Measurements from ENCODE around the gene DNASE1L1. TPM values are rescaled to one million over a fixed set of nuclear protein-coding genes. Genes with fewer than 3 reads are reported as not detected.

Gene DNASE1L1
- total RNA-seq, 1 experiment from 2014 or later: 8.8 TPM

DNA sequence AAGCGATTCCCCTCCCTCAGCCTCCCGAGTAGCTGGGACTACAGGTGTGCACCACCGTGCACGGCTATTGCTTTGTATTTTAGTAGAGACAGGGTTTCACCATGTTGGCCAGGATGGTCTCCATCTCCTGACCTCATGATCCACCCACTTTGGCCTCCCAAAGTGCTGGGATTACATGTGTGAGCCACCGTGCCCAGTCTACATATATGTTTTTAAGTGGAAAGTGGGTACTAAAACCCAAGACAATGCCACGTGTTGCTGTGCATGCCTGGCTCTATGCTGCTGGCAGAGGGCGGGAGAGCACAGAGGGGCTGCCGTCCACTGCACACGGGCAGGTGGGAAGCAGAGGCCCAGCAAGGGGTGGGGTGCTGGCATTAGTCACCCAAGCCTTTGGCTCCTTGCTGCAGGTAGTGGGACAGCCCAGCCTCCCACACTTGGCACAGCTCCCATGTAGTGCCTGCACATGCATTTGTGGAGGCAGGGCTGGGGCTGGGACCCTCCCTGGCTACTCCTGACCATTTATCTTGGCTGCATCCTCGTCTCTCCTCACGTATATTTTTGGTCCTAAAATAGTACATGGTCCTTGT lies 26.5 kb downstream of the DNASE1L1 start:
- H3K36me3 ChIP-seq (ENCODE audit: control insufficient read depth, insufficient read depth, low read length): no peaks in the 10 kb centered on the region; the same call in 1 of the 2 replicates
- Mint-ChIP-seq H3K9me3 (ENCODE audit: unreplicated experiment) (no peaks in the 10 kb centered on the region), H3K4me3 (ENCODE audit: unreplicated experiment) (no peak overlapping the region), H3K36me3 (ENCODE audit: insufficient read depth, unreplicated experiment) (peaks cover 57% of the 10 kb centered on the region), H3K4me1 (ENCODE audit: low read depth, unreplicated experiment) (peaks cover 6% of the 10 kb centered on the region), H3K27me3 (ENCODE audit: insufficient read depth, unreplicated experiment) (no peaks in the 10 kb centered on the region), H3K27ac (ENCODE audit: unreplicated experiment) (no peak overlapping the region)
- H3K4me1 ChIP-seq: no peaks in the 10 kb centered on the region
- DNase-seq: no peak
- no peaks in the 10 kb centered on the region for H3K9me3 ChIP-seq
- TF ChIP-seq, protein P1, sequence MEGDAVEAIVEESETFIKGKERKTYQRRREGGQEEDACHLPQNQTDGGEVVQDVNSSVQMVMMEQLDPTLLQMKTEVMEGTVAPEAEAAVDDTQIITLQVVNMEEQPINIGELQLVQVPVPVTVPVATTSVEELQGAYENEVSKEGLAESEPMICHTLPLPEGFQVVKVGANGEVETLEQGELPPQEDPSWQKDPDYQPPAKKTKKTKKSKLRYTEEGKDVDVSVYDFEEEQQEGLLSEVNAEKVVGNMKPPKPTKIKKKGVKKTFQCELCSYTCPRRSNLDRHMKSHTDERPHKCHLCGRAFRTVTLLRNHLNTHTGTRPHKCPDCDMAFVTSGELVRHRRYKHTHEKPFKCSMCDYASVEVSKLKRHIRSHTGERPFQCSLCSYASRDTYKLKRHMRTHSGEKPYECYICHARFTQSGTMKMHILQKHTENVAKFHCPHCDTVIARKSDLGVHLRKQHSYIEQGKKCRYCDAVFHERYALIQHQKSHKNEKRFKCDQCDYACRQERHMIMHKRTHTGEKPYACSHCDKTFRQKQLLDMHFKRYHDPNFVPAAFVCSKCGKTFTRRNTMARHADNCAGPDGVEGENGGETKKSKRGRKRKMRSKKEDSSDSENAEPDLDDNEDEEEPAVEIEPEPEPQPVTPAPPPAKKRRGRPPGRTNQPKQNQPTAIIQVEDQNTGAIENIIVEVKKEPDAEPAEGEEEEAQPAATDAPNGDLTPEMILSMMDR (IDR thresholded peaks at IDR 0.05; ENCODE audit: insufficient read depth in 1 of 2, low read depth in 1 of 2, low read length in 1 of 2, severe bottlenecking in 1 of 2, unreplicated experiment in 1 of 2): no peak
- POLR2A ChIA-PET: interaction anchor here (0.6 to 1.2 kb wide), 2 partner anchors 9 to 13 kb away, joined by 4 to 5 read pairs; no protein-coding TSS in a partner anchor
- BruUV-seq (replicated peaks): no TSS peak
- CTCF ChIA-PET: interaction anchor here (0.6 to 0.8 kb wide), 3 partner anchors 9 to 1438 kb away, joined by 3 to 5 read pairs (median 3); no protein-coding TSS in a partner anchor
- H3K4me3 ChIP-seq (ENCODE audit: low read depth, low read length): no peak overlapping the region
- intact Hi-C loops (cut with micrococcal nuclease; ENCODE audit: unreplicated experiment): no loop called here
- no peaks in the 10 kb centered on the region for H3K27me3 ChIP-seq (replicated peaks; ENCODE audit: control insufficient read depth, insufficient read depth, low read length)

DNA sequence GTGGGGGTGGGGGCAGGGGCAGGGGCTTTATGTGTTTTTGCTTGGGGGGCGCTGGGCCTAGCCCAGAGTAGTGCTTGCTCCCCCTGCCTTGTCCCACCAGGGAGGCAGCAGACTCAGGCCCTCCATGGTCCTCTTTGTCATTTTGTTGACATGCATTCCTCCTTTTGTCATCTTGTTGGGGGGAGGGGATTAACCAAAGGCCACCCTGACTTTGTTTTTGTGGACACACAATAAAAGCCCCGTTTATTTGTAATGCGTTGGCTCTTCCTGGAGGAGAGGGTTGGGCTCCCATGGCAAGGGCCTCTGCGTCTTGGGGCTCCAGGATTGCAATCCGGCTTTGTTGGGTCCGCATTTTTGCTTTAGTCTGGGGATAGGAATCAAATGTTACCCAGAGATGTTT lies 27.8 kb downstream of the DNASE1L1 start:
- Histone ChIP-seq H3K4me3 (ENCODE audit: low read depth, low read length) (no peak overlapping the region), H3K4me1 (no peaks in the 10 kb centered on the region), H3K27me3 (replicated peaks; ENCODE audit: control insufficient read depth, insufficient read depth, low read length) (no peaks in the 10 kb centered on the region), H3K36me3 (ENCODE audit: control insufficient read depth, insufficient read depth, low read length) (peaks cover 2% of the 10 kb centered on the region; the same call in 1 of the 2 replicates), H3K9me3 (no peaks in the 10 kb centered on the region)
- Mint-ChIP-seq H3K27me3 (ENCODE audit: insufficient read depth, unreplicated experiment) (no peaks in the 10 kb centered on the region), H3K4me1 (ENCODE audit: low read depth, unreplicated experiment) (peaks cover 6% of the 10 kb centered on the region), H3K27ac (ENCODE audit: unreplicated experiment) (peak overlapping the region; percentile 68), H3K4me3 (ENCODE audit: unreplicated experiment) (peak overlapping the region; percentile 80), H3K36me3 (ENCODE audit: insufficient read depth, unreplicated experiment) (peaks cover 57% of the 10 kb centered on the region), H3K9me3 (ENCODE audit: unreplicated experiment) (no peaks in the 10 kb centered on the region)
- TF ChIP-seq, protein P1 (IDR thresholded peaks at IDR 0.05; ENCODE audit: insufficient read depth in 1 of 2, low read depth in 1 of 2, low read length in 1 of 2, severe bottlenecking in 1 of 2, unreplicated experiment in 1 of 2): no peak
- POLR2A ChIA-PET: interaction anchor here (1.2 kb wide), 1 partner anchor 8 kb away, joined by 4 read pairs; no protein-coding TSS in a partner anchor
- BruUV-seq (replicated peaks): no TSS peak
- CTCF ChIA-PET: no interaction called here
- intact Hi-C loops (cut with micrococcal nuclease; ENCODE audit: unreplicated experiment): no loop called here
- DNase-seq: no peak

DNA sequence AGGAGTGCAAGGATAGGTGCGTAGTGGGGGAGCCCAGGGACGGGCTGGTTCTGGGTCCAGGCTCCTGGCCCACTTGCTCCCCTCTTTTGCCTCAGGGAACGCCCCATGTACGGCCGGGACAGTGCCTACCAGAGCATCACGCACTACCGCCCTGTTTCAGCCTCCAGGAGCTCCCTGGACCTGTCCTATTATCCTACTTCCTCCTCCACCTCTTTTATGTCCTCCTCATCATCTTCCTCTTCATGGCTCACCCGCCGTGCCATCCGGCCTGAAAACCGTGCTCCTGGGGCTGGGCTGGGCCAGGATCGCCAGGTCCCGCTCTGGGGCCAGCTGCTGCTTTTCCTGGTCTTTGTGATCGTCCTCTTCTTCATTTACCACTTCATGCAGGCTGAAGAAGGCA lies 28.3 kb downstream of the DNASE1L1 start:
- H3K4me3 ChIP-seq (ENCODE audit: low read depth, low read length): no peak overlapping the region; the same call in 1 of the 2 replicates
- no peak for DNase-seq
- intact Hi-C loops (cut with micrococcal nuclease; ENCODE audit: unreplicated experiment): no loop called here
- H3K9me3 ChIP-seq: no peaks in the 10 kb centered on the region
- ChIA-PET POLR2A (no interaction called here), CTCF (no interaction called here)
- Mint-ChIP-seq H3K27ac (ENCODE audit: unreplicated experiment) (peak overlapping the region; percentile 68), H3K36me3 (ENCODE audit: insufficient read depth, unreplicated experiment) (peaks cover 57% of the 10 kb centered on the region), H3K4me1 (ENCODE audit: low read depth, unreplicated experiment) (peaks cover 6% of the 10 kb centered on the region), H3K4me3 (ENCODE audit: unreplicated experiment) (peak overlapping the region; percentile 80), H3K27me3 (ENCODE audit: insufficient read depth, unreplicated experiment) (no peaks in the 10 kb centered on the region), H3K9me3 (ENCODE audit: unreplicated experiment) (no peaks in the 10 kb centered on the region)
- TF ChIP-seq, protein P1 (IDR thresholded peaks at IDR 0.05; ENCODE audit: insufficient read depth in 1 of 2, low read depth in 1 of 2, low read length in 1 of 2, severe bottlenecking in 1 of 2, unreplicated experiment in 1 of 2): no peak
- no peaks in the 10 kb centered on the region for H3K27me3 ChIP-seq (replicated peaks; ENCODE audit: control insufficient read depth, insufficient read depth, low read length)
- H3K36me3 ChIP-seq (ENCODE audit: control insufficient read depth, insufficient read depth, low read length): peaks cover 2% of the 10 kb centered on the region; the same call in 1 of the 2 replicates
- H3K4me1 ChIP-seq: no peaks in the 10 kb centered on the region
- BruUV-seq (replicated peaks): no TSS peak

Data from Caco-2 (cell line).